ENCODE measurements around the gene FADS3. TPM values are rescaled to one million over a fixed set of nuclear protein-coding genes. Genes with fewer than 3 reads are reported as not detected.
A peak's percentile ranks its signal among the peaks of the same experiment; 100 is the strongest.

Gene FADS3
- total and polyA plus RNA-seq, 9 of the 15 experiments (the other 6 are each of a cell fraction or from before 2014, with no cell fraction given) = 0.97 to 148 (median 92.7) TPM

DNA sequence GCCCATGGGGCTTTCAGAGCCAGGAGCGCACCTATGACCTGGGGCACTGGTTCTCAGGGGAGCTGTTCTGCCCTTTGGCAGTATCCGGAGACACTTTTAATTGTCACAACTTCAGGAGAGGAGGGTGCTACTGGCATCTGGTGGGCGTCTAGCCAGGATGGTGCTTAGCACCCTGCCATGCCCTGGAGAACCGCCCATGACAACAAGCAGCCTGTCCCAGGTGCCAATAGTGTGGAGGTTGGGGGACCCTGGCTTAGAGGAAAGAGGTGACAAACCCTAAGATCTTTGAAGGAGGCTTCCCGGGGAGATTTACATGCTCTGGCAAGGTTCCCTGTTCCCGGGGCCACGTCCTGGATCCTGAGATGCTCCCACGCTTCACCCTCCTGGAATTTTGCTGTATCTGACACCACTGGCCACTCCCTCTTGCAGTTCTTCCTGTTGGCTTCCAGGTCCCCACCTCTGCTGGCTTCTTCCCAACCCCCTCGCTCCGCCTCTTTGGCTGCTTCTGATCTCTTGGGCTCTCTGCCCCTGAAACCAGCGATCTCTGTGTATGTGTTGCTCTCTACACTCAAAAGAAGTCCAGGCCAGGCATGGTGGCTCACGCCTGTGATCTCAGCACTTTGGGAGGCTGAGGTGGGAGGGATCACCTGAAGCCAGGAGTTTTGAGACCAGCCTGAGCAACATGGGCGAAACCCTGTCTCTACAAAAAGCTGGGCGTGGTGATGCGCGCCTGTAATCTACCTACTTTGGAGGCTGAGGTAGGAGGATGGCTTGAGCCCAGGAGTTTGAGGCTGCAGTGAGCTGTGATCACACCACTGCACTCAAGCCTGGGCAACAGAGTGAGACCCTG lies 31.1 kb downstream of the FADS3 start:
- FAIRE-seq (peak; percentile 93), DNase-seq (ENCODE audit: extremely low read depth in 1 of 4, low spot score in 3 of 4) (peak; percentile 75 to 88 (median 76)), ATAC-seq (peak; percentile 86)
- peak overlapping the region; percentile 66 for H3K27ac ChIP-seq (ENCODE audit: extremely low read depth, low read depth, low read length)
- CTCF ChIA-PET (ENCODE audit: low intra/inter-chr PET ratio) = no interaction called here
- no peaks in the 10 kb centered on the region for H3K79me2 ChIP-seq (ENCODE audit: control insufficient read depth, insufficient read depth, low read length)
- H3K36me3 ChIP-seq (ENCODE audit: control insufficient read depth, insufficient read depth, low read length) = peaks cover 7% of the 10 kb centered on the region; the same call in 2 of the 3 replicates
- H3K4me3 ChIP-seq = no peak overlapping the region
- peaks cover 24 to 76% of the 10 kb centered on the region in 2 experiments for H3K4me1 ChIP-seq (replicated peaks in 1 of 2; ENCODE audit: control insufficient read depth in 2 of 2, insufficient read depth in 2 of 2, low read length in 2 of 2)
- peak overlapping the region; percentile 86 for H2AFZ ChIP-seq (ENCODE audit: low read depth, low read length)
- H4K20me1 ChIP-seq (replicated peaks; ENCODE audit: control insufficient read depth, insufficient read depth, low read length) = no peaks in the 10 kb centered on the region
- no peaks in the 10 kb centered on the region for H3K9me1 ChIP-seq (ENCODE audit: control insufficient read depth, insufficient read depth, low read length)
- no peaks in the 10 kb centered on the region for H3K9me3 ChIP-seq (replicated peaks; ENCODE audit: control insufficient read depth, insufficient read depth, low read depth, low read length)
- BruUV-seq (replicated peaks) = no TSS peak
- in situ Hi-C loops (cut with MboI) (no loop called here), intact Hi-C loops (cut with micrococcal nuclease) (no loop called here)
- H3K27me3 ChIP-seq (ENCODE audit: control insufficient read depth in 2 of 2, insufficient read depth in 2 of 2, low read length in 2 of 2) = no peaks in the 10 kb centered on the region
- peak overlapping the region; percentile 56 for H3K4me2 ChIP-seq (ENCODE audit: insufficient read depth, low read length)
- peak overlapping the region; percentile 15 to 33; a peak in 2 of 4 replicates for H3K9ac ChIP-seq (ENCODE audit: insufficient read depth in 1 of 2, low read depth in 2 of 2, low read length in 2 of 2)
- WGBS (ENCODE audit: insufficient coverage, low coverage, missing lambda C conversion rate) = 45% methylated on average over 16 of the region's 16 CpGs
- POLR2A ChIA-PET = interaction anchor here (0.7 kb wide), 1 partner anchor 10 kb away, joined by 3 read pairs; no protein-coding TSS in a partner anchor
- TF ChIP-seq ZNF121 (CRISPR knock-in tag; conservative IDR thresholded peaks at IDR 0.05) (peak; percentile 29; the same call in 1 of the 2 replicates), ZNF592 (IDR thresholded peaks at IDR 0.05) (0 out of 2 replicates have a peak, but pooled peaks have one; percentile 54), ETV1 (tag; conservative IDR thresholded peaks at IDR 0.05; ENCODE audit: low read depth) (no peak), EP400 (IDR thresholded peaks at IDR 0.05) (peak; percentile 26; the same call in 1 of the 2 replicates), BHLHE40 (IDR thresholded peaks at IDR 0.05; ENCODE audit: low read length) (peak; percentile 26; the same call in 1 of the 2 replicates), ZZZ3 (IDR thresholded peaks at IDR 0.05) (no peak), CTBP1 (IDR thresholded peaks at IDR 0.05; ENCODE audit: borderline replicate concordance) (peak; percentile 29; the same call in 1 of the 2 replicates), EP300 (IDR thresholded peaks at IDR 0.05; ENCODE audit: low read length) (0 out of 2 replicates have a peak, but pooled peaks have one; percentile 12)
- TF ChIP-seq, protein P1, sequence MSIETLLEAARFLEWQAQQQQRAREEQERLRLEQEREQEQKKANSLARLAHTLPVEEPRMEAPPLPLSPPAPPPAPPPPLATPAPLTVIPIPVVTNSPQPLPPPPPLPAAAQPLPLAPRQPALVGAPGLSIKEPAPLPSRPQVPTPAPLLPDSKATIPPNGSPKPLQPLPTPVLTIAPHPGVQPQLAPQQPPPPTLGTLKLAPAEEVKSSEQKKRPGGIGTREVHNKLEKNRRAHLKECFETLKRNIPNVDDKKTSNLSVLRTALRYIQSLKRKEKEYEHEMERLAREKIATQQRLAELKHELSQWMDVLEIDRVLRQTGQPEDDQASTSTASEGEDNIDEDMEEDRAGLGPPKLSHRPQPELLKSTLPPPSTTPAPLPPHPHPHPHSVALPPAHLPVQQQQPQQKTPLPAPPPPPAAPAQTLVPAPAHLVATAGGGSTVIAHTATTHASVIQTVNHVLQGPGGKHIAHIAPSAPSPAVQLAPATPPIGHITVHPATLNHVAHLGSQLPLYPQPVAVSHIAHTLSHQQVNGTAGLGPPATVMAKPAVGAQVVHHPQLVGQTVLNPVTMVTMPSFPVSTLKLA (conservative IDR thresholded peaks at IDR 0.05) = 0 out of 4 replicates have a peak, but pooled peaks of 1 of the 2 experiments have one; percentile 14

All from K562 (cell line).